HepG2 (cell line): ENCODE measurements around the gene NME7. TPM values are rescaled to one million over a fixed set of nuclear protein-coding genes. Genes with fewer than 3 reads are reported as not detected.

Experiments
- EHMT2 ChIP-seq: fragments of 200-600 bp; sonication (generic); IDR thresholded peaks from 2 replicates; pipeline ENCODE4 v1.7.0; 2017; ENCODE audit warnings: antibody characterized with exemption, low read depth, low read length, borderline replicate concordance
- FOXP1 ChIP-seq, 2 experiments: fragments of 450-650 bp in 1 of 2; IDR thresholded peaks; 2 replicates each; pipeline ENCODE4 v1.6.1; 2017 to 2018; ENCODE audit warnings: antibody characterized with exemption in 1 of 2
- HDAC6 ChIP-seq: fragments of 200-600 bp; sonication (generic); IDR thresholded peaks from 2 replicates; pipeline ENCODE4 v1.7.0; 2017; ENCODE audit warnings: mild to moderate bottlenecking, antibody characterized with exemption, low read length, low read depth
- MATR3 ChIP-seq: sonication (generic); formaldehyde crosslinking; IDR thresholded peaks from 2 replicates; pipeline ENCODE4 v1.4.0; 2020; ENCODE audit warnings: missing genetic modification reagents
- SALL2 ChIP-seq: sonication (generic); formaldehyde crosslinking; IDR thresholded peaks from 2 replicates; pipeline ENCODE4 v1.8.1; 2023; ENCODE audit warnings: mild to moderate bottlenecking, missing genetic modification reagents, inconsistent platforms
- SP2 ChIP-seq: sonication (generic); formaldehyde crosslinking; IDR thresholded peaks from 2 replicates; pipeline ENCODE4 v1.5.1; 2020; ENCODE audit warnings: mild to moderate bottlenecking, missing genetic modification reagents
- TCF7 ChIP-seq: sonication (generic); IDR thresholded peaks from 2 replicates; pipeline ENCODE4 v1.6.1; 2016; ENCODE audit warnings: antibody characterized with exemption, low read depth
- ZNF207 ChIP-seq: fragments of 450-650 bp; IDR thresholded peaks from 2 replicates; pipeline ENCODE4 v1.6.1; 2016; ENCODE audit warnings: antibody characterized with exemption, borderline replicate concordance
- ZNF383 ChIP-seq: sonication (generic); formaldehyde crosslinking; IDR thresholded peaks from 2 replicates; pipeline ENCODE4 v1.4.0; 2020; ENCODE audit warnings: missing genetic modification reagents, mild to moderate bottlenecking, borderline replicate concordance
- ZNF75D ChIP-seq: sonication (generic); formaldehyde crosslinking; IDR thresholded peaks from 2 replicates; pipeline ENCODE4 v1.8.1; 2023; ENCODE audit warnings: missing genetic modification reagents, mild to moderate bottlenecking, borderline replicate concordance
- polyA plus RNA-seq, 8 experiments: library from polyadenylated mRNA; depleted of rRNA in 3 of 8; stranded (reverse) in 7 of 8; unstranded in 1 of 8; fragments of >200 nt; fragmentation: Illumina TruSeq in 4 of 8; extraction: Trizol in 4 of 8; gene quantifications; 2 replicates each; pipeline versions ENCODE4 v1.2.1 to v1.2.3, GENCODE V29; 2011 to 2016; ENCODE audit warnings: low read depth in 4 of 8, missing spikeins in 1 of 8, mixed read lengths in 1 of 8; ENCODE audit not compliant: insufficient read depth in 1 of 8
- total RNA-seq, 5 experiments: library from RNA; depleted of rRNA; stranded (reverse); fragments of >200 nt; fragmentation: Illumina TruSeq; extraction: Trizol; gene quantifications; 2 replicates each; pipeline ENCODE4 v1.2.3, GENCODE V29; 2016; ENCODE audit warnings: low read depth in 1 of 5
- TF ChIP-seq, protein P1 (sequence below): sonication (generic); formaldehyde crosslinking; IDR thresholded peaks from 2 replicates; pipeline ENCODE4 v1.4.0; 2020; ENCODE audit warnings: missing genetic modification reagents
- TF ChIP-seq, protein P2 (sequence below): IDR thresholded peaks from 2 replicates; pipeline ENCODE4 v1.6.1; 2018; ENCODE audit warnings: missing genetic modification reagents
- TF ChIP-seq, protein P3 (sequence below): sonication (generic); formaldehyde crosslinking; IDR thresholded peaks from 2 replicates; pipeline ENCODE4 v1.8.1; 2022; ENCODE audit warnings: mild to moderate bottlenecking, missing genetic modification reagents
- TF ChIP-seq, protein P4 (sequence below): IDR thresholded peaks from 2 replicates; pipeline ENCODE4 v1.6.1; 2016; ENCODE audit warnings: missing genetic modification reagents, missing compliant biosample characterization
- TF ChIP-seq, protein P5 (sequence below): IDR thresholded peaks from 2 replicates; pipeline ENCODE4 v1.6.1; 2016; ENCODE audit warnings: low read depth
- TF ChIP-seq, protein P6 (sequence below): sonication (generic); formaldehyde crosslinking; IDR thresholded peaks from 2 replicates; pipeline ENCODE4 v1.4.0; 2020; ENCODE audit warnings: missing genetic modification reagents, borderline replicate concordance

NME7 gene
- total and polyA plus RNA-seq, 2 of the 13 experiments (the other 11 are each of a cell fraction or from before 2014, with no cell fraction given), result 9.4 to 22.5 TPM

DNA sequence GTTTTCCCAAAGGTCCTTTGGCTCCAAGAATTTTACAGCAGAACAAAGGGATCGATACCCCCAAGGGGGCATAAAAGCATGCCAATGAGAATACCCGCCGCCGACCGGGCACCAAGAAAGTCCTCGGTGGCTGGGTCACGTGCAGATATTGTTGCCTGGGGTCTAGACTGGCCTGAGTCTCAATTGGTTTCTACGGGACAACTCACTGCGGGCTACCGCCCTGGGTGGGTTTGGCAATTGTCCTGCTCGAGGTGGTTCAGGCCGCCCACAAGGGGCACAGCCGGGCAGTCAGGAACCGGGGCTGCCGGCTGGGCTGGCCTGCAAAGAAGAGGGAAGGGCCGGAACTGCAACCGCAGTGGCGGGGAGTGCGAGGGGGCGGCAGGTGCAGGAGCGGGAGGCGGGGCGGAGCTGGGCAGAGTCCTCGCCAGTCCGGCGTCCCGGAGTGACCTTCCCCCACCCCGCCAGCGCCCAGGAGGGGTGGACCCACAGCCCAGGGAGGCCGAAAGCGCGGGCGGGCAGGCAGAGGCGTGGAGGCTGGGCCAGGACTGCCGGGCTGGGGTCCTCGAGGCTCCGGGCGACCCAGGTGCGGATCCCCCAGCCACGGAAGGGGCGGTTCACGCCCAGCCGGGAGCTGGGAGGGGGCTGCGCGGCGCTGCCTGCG is 262.0 kb downstream of the NME7 start (continued):
- TF ChIP-seq, protein P1, sequence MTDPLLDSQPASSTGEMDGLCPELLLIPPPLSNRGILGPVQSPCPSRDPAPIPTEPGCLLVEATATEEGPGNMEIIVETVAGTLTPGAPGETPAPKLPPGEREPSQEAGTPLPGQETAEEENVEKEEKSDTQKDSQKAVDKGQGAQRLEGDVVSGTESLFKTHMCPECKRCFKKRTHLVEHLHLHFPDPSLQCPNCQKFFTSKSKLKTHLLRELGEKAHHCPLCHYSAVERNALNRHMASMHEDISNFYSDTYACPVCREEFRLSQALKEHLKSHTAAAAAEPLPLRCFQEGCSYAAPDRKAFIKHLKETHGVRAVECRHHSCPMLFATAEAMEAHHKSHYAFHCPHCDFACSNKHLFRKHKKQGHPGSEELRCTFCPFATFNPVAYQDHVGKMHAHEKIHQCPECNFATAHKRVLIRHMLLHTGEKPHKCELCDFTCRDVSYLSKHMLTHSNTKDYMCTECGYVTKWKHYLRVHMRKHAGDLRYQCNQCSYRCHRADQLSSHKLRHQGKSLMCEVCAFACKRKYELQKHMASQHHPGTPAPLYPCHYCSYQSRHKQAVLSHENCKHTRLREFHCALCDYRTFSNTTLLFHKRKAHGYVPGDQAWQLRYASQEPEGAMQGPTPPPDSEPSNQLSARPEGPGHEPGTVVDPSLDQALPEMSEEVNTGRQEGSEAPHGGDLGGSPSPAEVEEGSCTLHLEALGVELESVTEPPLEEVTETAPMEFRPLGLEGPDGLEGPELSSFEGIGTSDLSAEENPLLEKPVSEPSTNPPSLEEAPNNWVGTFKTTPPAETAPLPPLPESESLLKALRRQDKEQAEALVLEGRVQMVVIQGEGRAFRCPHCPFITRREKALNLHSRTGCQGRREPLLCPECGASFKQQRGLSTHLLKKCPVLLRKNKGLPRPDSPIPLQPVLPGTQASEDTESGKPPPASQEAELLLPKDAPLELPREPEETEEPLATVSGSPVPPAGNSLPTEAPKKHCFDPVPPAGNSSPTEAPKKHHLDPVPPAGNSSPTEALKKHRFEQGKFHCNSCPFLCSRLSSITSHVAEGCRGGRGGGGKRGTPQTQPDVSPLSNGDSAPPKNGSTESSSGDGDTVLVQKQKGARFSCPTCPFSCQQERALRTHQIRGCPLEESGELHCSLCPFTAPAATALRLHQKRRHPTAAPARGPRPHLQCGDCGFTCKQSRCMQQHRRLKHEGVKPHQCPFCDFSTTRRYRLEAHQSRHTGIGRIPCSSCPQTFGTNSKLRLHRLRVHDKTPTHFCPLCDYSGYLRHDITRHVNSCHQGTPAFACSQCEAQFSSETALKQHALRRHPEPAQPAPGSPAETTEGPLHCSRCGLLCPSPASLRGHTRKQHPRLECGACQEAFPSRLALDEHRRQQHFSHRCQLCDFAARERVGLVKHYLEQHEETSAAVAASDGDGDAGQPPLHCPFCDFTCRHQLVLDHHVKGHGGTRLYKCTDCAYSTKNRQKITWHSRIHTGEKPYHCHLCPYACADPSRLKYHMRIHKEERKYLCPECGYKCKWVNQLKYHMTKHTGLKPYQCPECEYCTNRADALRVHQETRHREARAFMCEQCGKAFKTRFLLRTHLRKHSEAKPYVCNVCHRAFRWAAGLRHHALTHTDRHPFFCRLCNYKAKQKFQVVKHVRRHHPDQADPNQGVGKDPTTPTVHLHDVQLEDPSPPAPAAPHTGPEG (CRISPR knock-in tag), result peak; percentile 82
- peak; percentile 81; the same call in 1 of the 2 replicates for TF ChIP-seq SALL2
- TF ChIP-seq EHMT2, result no peak
- no peak for TF ChIP-seq ZNF75D (CRISPR knock-in tag)
- TF ChIP-seq, protein P2, sequence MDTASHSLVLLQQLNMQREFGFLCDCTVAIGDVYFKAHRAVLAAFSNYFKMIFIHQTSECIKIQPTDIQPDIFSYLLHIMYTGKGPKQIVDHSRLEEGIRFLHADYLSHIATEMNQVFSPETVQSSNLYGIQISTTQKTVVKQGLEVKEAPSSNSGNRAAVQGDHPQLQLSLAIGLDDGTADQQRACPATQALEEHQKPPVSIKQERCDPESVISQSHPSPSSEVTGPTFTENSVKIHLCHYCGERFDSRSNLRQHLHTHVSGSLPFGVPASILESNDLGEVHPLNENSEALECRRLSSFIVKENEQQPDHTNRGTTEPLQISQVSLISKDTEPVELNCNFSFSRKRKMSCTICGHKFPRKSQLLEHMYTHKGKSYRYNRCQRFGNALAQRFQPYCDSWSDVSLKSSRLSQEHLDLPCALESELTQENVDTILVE (CRISPR knock-in tag), result peak; percentile 83; the same call in 1 of the 2 replicates
- no peak for TF ChIP-seq SP2 (CRISPR knock-in tag)
- TF ChIP-seq, protein P3, sequence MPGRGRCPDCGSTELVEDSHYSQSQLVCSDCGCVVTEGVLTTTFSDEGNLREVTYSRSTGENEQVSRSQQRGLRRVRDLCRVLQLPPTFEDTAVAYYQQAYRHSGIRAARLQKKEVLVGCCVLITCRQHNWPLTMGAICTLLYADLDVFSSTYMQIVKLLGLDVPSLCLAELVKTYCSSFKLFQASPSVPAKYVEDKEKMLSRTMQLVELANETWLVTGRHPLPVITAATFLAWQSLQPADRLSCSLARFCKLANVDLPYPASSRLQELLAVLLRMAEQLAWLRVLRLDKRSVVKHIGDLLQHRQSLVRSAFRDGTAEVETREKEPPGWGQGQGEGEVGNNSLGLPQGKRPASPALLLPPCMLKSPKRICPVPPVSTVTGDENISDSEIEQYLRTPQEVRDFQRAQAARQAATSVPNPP (CRISPR knock-in tag), result peak; percentile 63; the same call in 1 of the 2 replicates
- TF ChIP-seq FOXP1 (IDR thresholded peaks at IDR 0.05), result no peak
- peak; percentile 30; the same call in 1 of the 2 replicates for TF ChIP-seq FOXP1 (CRISPR knock-in tag; IDR thresholded peaks at IDR 0.05)
- no peak for TF ChIP-seq MATR3
- TF ChIP-seq, protein P4, sequence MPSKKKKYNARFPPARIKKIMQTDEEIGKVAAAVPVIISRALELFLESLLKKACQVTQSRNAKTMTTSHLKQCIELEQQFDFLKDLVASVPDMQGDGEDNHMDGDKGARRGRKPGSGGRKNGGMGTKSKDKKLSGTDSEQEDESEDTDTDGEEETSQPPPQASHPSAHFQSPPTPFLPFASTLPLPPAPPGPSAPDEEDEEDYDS (CRISPR knock-in tag), result no peak
- no peak for TF ChIP-seq HDAC6
- no peak for TF ChIP-seq ZNF207
- TF ChIP-seq, protein P5, sequence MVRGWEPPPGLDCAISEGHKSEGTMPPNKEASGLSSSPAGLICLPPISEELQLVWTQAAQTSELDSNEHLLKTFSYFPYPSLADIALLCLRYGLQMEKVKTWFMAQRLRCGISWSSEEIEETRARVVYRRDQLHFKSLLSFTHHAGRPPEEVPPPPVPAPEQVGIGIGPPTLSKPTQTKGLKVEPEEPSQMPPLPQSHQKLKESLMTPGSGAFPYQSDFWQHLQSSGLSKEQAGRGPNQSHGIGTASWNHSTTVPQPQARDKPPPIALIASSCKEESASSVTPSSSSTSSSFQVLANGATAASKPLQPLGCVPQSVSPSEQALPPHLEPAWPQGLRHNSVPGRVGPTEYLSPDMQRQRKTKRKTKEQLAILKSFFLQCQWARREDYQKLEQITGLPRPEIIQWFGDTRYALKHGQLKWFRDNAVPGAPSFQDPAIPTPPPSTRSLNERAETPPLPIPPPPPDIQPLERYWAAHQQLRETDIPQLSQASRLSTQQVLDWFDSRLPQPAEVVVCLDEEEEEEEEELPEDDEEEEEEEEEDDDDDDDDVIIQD (CRISPR knock-in tag), result peak; percentile 26; the same call in 1 of the 2 replicates
- TF ChIP-seq, protein P6, sequence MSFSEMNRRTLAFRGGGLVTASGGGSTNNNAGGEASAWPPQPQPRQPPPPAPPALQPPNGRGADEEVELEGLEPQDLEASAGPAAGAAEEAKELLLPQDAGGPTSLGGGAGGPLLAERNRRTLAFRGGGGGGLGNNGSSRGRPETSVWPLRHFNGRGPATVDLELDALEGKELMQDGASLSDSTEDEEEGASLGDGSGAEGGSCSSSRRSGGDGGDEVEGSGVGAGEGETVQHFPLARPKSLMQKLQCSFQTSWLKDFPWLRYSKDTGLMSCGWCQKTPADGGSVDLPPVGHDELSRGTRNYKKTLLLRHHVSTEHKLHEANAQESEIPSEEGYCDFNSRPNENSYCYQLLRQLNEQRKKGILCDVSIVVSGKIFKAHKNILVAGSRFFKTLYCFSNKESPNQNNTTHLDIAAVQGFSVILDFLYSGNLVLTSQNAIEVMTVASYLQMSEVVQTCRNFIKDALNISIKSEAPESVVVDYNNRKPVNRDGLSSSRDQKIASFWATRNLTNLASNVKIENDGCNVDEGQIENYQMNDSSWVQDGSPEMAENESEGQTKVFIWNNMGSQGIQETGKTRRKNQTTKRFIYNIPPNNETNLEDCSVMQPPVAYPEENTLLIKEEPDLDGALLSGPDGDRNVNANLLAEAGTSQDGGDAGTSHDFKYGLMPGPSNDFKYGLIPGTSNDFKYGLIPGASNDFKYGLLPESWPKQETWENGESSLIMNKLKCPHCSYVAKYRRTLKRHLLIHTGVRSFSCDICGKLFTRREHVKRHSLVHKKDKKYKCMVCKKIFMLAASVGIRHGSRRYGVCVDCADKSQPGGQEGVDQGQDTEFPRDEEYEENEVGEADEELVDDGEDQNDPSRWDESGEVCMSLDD, result 0 out of 2 replicates have a peak, but pooled peaks have one; percentile 13
- no peak for TF ChIP-seq TCF7
- no peak for TF ChIP-seq ZNF383
